ENCODE data around the gene USP4. TPM values are rescaled to one million over a fixed set of nuclear protein-coding genes. Genes with fewer than 3 reads are reported as not detected.

Gene USP4
- total and polyA plus RNA-seq, 2 experiments from 2014 or later: 16.9 to 20.3 TPM

DNA sequence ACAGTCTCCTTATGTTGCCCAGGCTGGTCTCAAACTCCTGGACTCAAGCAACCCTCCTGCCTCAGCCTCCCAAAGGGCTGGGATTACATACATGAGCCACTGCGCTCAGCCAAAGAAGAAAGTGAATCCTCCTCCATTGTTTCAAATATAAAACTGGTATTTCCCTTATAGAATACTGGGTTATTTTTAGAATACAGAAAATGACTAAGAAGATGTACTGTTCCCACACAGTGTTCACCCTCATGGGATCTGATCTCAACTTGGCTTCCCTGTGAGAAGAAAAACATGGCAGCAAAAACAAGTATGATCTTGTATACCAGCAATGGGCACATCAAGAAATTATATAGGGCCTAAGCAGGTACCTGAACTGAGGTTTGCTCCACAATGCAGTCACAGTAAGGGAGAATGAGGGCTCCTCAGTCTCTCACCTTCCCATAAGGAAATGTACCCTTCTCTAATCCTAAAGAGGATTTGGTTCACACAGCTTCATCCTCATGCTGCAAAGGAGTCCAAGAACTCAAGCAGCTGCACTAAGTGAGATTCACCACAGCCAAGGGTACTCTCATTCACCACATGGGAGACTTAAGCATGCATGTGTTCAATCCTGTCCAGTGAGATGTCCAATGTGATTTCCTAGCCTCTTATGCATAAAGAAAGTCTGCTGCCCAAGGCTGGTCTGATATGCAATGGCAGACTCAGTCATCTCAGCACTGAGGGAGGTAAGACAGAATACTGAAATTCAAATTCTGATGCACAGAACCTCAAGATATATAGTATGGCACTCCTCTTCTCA lies 25.8 kb downstream of the USP4 start (continued):
- TF ChIP-seq NANOG (IDR thresholded peaks at IDR 0.05; ENCODE audit: borderline replicate concordance): no peak
- TF ChIP-seq EZH2phosphoT487 (IDR thresholded peaks at IDR 0.05; ENCODE audit: unreplicated experiment): no peak
- TF ChIP-seq, protein P1, sequence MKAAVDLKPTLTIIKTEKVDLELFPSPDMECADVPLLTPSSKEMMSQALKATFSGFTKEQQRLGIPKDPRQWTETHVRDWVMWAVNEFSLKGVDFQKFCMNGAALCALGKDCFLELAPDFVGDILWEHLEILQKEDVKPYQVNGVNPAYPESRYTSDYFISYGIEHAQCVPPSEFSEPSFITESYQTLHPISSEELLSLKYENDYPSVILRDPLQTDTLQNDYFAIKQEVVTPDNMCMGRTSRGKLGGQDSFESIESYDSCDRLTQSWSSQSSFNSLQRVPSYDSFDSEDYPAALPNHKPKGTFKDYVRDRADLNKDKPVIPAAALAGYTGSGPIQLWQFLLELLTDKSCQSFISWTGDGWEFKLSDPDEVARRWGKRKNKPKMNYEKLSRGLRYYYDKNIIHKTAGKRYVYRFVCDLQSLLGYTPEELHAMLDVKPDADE (IDR thresholded peaks at IDR 0.05): no peak
- TF ChIP-seq POLR2AphosphoS5 (IDR thresholded peaks at IDR 0.05; ENCODE audit: low read depth): no peak
- no peak for TF ChIP-seq STAT1 (IDR thresholded peaks at IDR 0.05; ENCODE audit: unreplicated experiment)
- TF ChIP-seq ZNF331 (CRISPR knock-in tag; IDR thresholded peaks at IDR 0.05; ENCODE audit: low read depth): no peak
- TF ChIP-seq, protein P2, sequence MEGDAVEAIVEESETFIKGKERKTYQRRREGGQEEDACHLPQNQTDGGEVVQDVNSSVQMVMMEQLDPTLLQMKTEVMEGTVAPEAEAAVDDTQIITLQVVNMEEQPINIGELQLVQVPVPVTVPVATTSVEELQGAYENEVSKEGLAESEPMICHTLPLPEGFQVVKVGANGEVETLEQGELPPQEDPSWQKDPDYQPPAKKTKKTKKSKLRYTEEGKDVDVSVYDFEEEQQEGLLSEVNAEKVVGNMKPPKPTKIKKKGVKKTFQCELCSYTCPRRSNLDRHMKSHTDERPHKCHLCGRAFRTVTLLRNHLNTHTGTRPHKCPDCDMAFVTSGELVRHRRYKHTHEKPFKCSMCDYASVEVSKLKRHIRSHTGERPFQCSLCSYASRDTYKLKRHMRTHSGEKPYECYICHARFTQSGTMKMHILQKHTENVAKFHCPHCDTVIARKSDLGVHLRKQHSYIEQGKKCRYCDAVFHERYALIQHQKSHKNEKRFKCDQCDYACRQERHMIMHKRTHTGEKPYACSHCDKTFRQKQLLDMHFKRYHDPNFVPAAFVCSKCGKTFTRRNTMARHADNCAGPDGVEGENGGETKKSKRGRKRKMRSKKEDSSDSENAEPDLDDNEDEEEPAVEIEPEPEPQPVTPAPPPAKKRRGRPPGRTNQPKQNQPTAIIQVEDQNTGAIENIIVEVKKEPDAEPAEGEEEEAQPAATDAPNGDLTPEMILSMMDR (conservative IDR thresholded peaks at IDR 0.05; ENCODE audit: low read depth in 2 of 2): no peak

DNA sequence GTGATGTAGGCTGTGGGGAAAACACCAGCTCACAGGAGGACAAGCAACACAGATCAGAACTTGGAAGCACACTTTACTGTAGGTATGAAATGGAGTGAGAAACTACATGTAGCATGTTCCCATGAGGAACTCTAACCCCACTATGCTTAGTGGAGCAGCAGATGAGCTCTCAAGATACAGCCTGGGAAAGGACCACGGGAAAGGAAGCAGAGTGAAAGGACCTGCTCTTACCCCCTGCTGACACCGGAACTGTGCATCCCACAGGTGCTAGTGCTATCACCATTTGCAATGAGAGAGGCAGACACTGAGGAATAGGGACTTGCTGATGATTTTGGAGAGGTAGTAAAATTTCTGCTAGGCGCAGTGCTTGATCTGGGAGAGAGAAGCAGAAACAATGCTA lies 28.6 kb downstream of the USP4 start:
- H3K36me3 ChIP-seq (ENCODE audit: insufficient read depth): peaks cover 7% of the 10 kb centered on the region; the same call in 1 of the 2 replicates
- H3K27me3 Mint-ChIP-seq (ENCODE audit: insufficient read depth, low read depth, poor library complexity): no peaks in the 10 kb centered on the region
- no peak for ATAC-seq
- no peak for TF ChIP-seq ZNF331 (CRISPR knock-in tag; IDR thresholded peaks at IDR 0.05; ENCODE audit: low read depth)
- TF ChIP-seq JUNB (IDR thresholded peaks at IDR 0.05; ENCODE audit: unreplicated experiment): no peak
- TF ChIP-seq, protein P3, sequence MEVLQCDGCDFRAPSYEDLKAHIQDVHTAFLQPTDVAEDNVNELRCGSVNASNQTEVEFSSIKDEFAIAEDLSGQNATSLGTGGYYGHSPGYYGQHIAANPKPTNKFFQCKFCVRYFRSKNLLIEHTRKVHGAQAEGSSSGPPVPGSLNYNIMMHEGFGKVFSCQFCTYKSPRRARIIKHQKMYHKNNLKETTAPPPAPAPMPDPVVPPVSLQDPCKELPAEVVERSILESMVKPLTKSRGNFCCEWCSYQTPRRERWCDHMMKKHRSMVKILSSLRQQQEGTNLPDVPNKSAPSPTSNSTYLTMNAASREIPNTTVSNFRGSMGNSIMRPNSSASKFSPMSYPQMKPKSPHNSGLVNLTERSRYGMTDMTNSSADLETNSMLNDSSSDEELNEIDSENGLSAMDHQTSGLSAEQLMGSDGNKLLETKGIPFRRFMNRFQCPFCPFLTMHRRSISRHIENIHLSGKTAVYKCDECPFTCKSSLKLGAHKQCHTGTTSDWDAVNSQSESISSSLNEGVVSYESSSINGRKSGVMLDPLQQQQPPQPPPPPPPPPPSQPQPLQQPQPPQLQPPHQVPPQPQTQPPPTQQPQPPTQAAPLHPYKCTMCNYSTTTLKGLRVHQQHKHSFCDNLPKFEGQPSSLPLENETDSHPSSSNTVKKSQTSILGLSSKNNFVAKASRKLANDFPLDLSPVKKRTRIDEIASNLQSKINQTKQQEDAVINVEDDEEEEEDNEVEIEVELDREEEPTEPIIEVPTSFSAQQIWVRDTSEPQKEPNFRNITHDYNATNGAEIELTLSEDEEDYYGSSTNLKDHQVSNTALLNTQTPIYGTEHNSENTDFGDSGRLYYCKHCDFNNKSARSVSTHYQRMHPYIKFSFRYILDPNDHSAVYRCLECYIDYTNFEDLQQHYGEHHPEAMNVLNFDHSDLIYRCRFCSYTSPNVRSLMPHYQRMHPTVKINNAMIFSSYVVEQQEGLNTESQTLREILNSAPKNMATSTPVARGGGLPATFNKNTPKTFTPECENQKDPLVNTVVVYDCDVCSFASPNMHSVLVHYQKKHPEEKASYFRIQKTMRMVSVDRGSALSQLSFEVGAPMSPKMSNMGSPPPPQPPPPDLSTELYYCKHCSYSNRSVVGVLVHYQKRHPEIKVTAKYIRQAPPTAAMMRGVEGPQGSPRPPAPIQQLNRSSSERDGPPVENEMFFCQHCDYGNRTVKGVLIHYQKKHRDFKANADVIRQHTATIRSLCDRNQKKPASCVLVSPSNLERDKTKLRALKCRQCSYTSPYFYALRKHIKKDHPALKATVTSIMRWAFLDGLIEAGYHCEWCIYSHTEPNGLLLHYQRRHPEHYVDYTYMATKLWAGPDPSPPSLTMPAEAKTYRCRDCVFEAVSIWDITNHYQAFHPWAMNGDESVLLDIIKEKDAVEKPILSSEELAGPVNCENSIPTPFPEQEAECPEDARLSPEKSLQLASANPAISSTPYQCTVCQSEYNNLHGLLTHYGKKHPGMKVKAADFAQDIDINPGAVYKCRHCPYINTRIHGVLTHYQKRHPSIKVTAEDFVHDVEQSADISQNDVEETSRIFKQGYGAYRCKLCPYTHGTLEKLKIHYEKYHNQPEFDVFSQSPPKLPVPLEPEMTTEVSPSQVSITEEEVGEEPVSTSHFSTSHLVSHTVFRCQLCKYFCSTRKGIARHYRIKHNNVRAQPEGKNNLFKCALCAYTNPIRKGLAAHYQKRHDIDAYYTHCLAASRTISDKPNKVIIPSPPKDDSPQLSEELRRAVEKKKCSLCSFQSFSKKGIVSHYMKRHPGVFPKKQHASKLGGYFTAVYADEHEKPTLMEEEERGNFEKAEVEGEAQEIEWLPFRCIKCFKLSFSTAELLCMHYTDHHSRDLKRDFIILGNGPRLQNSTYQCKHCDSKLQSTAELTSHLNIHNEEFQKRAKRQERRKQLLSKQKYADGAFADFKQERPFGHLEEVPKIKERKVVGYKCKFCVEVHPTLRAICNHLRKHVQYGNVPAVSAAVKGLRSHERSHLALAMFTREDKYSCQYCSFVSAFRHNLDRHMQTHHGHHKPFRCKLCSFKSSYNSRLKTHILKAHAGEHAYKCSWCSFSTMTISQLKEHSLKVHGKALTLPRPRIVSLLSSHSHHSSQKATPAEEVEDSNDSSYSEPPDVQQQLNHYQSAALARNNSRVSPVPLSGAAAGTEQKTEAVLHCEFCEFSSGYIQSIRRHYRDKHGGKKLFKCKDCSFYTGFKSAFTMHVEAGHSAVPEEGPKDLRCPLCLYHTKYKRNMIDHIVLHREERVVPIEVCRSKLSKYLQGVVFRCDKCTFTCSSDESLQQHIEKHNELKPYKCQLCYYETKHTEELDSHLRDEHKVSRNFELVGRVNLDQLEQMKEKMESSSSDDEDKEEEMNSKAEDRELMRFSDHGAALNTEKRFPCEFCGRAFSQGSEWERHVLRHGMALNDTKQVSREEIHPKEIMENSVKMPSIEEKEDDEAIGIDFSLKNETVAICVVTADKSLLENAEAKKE (CRISPR knock-in tag; IDR thresholded peaks at IDR 0.05): no peak
- TF ChIP-seq EZH2 (IDR thresholded peaks at IDR 0.05; ENCODE audit: low read depth, unreplicated experiment): no peak
- TF ChIP-seq, protein P2 (conservative IDR thresholded peaks at IDR 0.05; ENCODE audit: low read depth in 2 of 2): no peak
- TF ChIP-seq ZNF114 (CRISPR knock-in tag; IDR thresholded peaks at IDR 0.05): no peak
- TF ChIP-seq CREB1 (CRISPR knock-in tag; IDR thresholded peaks at IDR 0.05; ENCODE audit: low read depth): no peak

More for the DNA sequence above, 28.6 kb downstream of the USP4 start:
- H3F3A ChIP-seq (replicated peaks; ENCODE audit: low read depth): no peaks in the 10 kb centered on the region
- H3K36me3 Mint-ChIP-seq (ENCODE audit: low read depth): peaks cover 21% of the 10 kb centered on the region; the same call in 2 of the 3 replicates
- H4K20me1 ChIP-seq (replicated peaks; ENCODE audit: insufficient read depth): no peaks in the 10 kb centered on the region
- H3K9me3 Mint-ChIP-seq: no peaks in the 10 kb centered on the region
- H3K27ac Mint-ChIP-seq: peak overlapping the region; percentile 17; the same call in 1 of the 2 replicates
- no peaks in the 10 kb centered on the region; the same call in 1 of the 2 replicates for H3K4me1 ChIP-seq (ENCODE audit: insufficient read depth)
- no peak overlapping the region for H3K4me3 ChIP-seq
- DNase-seq (ENCODE audit: low spot score): peak; percentile 31
- no peak overlapping the region; the same call in 1 of the 2 replicates for H3K27ac ChIP-seq (ENCODE audit: low read depth)
- no peak overlapping the region for H3K4me2 ChIP-seq
- H3K4me1 Mint-ChIP-seq: peaks cover 5% of the 10 kb centered on the region; the same call in 2 of the 3 replicates
- no peaks in the 10 kb centered on the region for H3K27me3 ChIP-seq (ENCODE audit: insufficient read depth)
- H3K79me2 ChIP-seq (replicated peaks; ENCODE audit: insufficient read depth): no peaks in the 10 kb centered on the region
- H3K9me2 ChIP-seq (ENCODE audit: insufficient read depth): no peaks in the 10 kb centered on the region
- no peak overlapping the region for H2AFZ ChIP-seq
- no peak overlapping the region for H3K4me3 Mint-ChIP-seq

All from GM23338 (cell line).